Measurements from ENCODE around the gene TENM4.
A peak's percentile ranks its signal among the peaks of the same experiment; 100 is the strongest.

Gene TENM4

DNA sequence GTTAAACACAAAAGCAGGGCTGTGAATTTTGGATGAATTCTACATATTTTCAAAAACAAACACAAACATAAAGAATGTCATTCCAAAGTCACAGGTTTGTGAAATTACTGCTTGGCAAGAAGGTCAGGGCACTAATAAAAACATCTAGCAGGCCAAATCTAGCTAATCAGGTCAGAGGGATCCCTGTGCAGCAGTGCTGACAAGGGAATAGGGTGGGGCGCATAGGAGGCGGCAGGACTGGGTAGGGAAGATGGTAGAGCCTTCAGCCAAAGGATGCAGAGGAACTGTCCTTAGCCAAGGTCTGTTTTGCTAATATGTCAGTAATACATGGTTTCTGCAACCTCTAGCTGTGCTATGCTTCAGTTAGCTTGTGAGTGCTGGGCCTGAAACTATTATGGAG lies 396.6 kb downstream of the TENM4 start:
- DNase-seq, result no peak

DNA sequence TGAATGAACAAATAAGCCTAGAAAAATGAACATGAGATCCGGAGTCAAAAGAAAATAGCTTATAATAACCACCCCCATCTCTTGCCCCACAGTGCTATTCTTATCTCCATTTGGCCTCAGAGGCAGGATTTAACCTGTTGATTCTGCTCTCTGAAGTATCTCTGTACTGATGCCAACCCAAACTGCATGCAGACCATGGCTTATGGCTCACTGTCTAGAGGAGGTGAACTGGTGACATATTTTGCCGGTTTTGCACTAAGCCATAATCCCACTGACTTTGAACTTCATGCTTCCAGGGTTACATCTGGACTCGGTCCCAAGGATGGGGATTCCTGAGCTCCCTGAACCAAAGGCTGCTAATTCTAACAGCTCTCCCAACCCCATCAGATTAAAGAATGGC lies 397.1 kb downstream of the TENM4 start:
- DNase-seq, result no peak

DNA sequence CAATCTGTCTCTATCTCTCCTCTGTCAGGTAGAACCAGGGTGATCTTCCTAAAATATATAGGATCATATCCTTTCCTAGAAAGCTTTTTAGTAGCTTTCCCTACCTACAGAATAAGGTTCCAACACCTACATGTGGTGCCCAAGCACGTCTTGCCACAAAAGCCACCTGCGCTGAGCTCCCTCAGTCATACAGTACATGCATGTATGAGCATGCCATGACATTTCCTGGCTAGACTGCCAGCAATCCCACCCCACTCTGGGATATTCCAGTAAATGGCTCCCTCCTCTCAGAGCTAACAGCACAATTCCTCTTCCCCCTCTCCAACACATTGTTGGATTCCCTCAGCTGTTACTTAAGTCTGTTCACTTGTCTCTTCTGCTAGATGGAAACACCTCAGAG lies 398.0 kb downstream of the TENM4 start:
- DNase-seq, result no peak

DNA sequence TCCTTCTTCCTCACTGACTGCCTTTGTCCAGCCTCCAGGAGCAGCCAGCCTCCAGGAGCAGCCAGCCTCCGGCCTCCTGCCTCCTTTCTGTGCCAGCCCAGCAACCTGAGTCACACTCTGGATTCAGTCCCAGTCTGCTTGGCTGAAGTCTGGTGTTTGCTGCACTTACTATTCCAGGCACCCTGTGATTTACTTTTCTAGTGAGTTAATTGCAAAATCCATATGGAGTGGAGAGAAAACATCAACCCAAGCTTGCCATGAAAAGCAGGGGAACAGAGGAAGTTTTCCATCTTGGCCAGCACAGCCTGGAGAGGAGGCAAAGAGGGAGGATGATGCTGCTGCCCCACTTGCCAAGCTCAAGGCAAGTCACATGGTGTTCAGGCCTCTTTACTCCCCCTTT lies 400.5 kb downstream of the TENM4 start:
- peak; percentile 76 for DNase-seq

DNA sequence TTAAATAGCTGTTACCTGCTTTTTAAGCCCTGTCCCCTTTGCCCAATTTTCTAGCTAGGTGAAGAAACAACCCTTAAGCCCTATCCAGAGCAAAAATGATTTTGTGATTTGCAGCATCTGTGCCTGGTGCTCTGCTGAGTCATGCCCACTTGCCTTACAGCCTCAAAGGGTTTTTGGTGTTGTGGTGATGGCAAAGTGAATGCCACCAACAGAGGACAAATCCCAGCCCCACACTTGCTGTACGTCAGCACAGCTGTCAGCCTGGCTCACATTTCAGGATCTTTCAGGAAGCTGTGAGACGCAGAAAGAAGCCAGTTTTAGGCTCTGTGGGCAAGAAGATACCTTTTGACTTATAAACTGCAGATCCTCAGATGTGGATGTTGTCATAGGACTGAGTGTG lies 401.7 kb downstream of the TENM4 start:
- no peak for DNase-seq

DNA sequence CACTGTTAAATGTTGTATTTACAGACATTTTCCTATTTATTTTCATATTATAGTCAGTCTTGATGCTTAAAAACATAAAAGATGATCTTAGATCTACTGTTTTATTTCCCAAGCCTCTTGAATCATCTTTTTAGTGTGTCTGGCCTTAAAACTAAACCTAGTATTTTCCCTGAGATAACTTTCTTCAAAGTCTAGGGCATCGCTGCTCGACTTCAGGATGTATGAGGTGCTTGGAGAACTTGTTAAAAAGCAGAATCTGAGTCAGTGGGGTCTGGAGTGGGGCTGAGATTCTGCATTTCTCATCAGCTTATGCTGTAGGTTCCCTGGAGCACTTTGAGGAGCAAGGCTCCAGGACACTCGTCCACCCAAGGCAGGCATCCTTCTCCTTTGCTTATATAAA lies 404.9 kb downstream of the TENM4 start:
- DNase-seq, result no peak

DNA sequence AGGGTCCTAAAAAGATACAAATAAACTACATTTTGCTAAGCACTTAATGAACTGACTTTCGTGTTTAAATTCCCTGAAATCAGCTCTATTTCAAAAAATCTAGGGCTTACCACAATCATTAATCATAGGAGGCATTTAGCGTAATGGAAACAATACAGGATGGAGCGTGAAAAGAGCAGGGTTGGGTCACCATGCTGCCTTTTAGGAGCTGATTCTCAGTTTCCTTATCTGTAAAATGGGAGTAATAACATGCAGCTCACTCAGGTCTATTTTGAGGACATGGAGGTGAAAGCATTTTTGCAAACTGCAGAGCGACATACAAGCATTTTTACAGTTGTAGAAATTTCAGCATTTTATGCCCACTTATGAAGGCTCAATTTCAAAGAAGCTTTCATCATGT lies 407.0 kb downstream of the TENM4 start:
- no peak for DNase-seq

DNA sequence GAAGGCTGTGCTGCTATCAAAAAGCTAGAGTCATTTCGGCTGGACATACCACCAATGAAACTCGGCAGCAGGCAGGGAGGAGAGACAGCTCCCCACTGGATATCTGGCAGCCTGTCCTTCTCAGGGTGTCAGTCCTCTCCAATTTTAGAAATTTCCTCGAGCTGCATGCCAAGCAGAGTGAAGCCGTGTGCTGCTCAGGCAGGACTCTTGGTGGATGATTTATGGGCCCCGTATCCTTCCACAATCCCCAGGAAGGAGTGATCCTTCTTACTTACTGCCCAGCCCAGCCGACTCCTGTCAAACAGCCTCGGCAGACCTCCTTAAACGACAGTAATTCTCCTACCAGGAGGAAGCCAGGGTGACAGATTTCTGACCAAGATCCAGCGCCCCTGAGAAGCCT lies 410.4 kb downstream of the TENM4 start:
- no peak for DNase-seq

DNA sequence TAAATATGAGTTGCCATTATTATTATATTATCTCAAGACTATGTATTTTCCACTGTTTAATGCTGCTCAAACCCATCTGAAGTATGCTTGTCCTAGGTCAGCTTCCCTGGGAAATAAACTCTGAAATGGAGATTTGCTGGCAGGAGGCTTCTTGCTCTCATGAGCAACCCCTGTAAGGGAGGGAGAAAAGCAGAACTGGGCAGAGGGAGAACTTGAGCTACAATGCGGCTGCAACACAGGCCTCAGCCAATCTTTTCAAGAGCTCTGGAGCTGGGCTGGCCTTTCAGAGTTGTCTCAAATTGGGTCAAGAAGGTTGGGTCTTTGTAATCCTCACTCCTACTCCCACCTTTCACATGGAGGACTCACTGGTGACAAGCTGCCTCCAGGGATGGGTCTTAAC lies 412.6 kb downstream of the TENM4 start:
- no peak for DNase-seq

DNA sequence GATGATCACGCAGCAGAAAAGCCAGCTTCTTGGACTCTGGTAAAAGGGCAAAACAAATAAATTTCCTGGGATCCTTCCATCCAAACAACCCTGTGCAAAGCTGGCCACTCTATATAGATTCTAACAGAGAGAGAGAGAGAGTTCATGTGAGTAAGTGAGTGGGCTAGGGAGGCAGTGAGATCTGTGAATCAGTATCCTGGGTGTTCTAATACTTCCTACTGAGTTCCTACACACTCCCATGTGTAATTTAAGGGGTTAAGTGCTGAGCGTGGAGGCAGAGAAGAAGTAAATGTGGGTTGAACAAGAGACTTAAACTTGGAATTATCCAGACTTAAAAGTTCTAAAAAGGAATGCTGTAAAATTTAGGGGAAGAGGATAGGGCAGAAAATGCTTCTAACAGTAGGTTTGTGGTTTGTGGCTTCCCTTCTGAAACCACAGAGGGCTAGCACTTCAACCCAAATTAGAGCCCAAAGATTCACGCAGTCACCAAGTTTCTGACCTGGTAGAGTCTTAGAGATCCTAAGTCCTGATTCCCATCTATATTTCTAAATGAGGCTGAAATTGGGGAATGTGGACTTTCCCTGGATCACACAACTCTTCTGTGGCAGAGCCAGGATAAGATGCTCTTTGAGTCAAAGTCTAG lies 413.9 kb downstream of the TENM4 start:
- DNase-seq, result no peak

DNA sequence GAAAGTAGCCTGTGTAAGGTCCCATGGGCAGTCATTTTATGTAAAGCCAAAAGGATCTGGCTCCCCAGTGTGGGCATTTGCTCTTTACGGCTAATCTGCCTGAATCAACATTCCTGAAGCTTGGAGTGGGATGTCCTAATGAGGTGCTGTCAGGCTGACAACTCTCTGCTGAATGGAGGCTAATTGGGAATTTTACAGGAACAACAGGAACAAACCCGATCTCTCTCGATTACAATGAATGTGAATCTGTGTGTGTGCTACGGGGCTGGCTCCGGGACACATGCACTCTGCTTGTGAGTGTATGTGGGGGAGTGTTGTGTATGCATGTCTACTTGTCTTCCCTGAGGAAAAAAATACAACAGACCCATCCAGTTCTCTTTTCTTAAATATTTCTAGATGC lies 415.2 kb downstream of the TENM4 start:
- DNase-seq, result no peak

DNA sequence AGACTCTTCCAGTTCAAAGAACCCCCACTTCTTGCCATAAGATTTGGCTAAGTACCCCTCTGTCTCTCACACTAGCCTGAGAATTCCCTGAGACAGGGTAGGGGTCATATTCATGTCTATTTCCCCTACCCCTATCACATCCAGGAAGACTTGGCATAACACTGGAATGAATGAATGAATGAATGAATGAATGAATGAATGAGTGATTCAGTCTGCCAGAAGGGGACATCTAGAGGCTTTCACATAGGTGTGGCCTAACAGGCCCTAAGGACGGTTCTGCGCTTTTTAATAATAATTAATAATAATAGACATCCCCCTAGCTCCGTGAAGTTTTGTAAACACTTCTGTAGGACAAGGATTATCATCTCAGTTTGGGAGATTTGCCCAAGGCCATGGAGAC lies 415.7 kb downstream of the TENM4 start:
- no peak for DNase-seq

DNA sequence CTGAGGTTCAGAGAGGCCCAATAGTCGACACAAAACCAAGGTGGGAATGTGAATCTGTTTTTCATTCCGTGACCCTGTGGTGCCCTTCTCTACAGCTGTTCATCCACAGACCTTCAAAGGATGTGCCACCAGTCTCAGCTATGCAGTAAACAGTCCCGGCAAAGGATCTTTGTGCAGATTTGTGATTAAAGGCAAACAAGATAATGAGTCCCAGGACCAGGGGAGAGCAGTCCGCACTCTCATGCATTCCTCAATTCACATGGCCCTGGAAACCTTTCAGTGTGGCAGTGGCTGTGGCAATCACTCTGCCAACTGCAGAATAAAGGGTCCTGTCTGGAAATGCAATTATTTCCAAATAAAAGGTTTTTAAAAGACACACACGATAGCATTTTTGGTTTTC lies 418.6 kb downstream of the TENM4 start:
- no peak for DNase-seq

DNA sequence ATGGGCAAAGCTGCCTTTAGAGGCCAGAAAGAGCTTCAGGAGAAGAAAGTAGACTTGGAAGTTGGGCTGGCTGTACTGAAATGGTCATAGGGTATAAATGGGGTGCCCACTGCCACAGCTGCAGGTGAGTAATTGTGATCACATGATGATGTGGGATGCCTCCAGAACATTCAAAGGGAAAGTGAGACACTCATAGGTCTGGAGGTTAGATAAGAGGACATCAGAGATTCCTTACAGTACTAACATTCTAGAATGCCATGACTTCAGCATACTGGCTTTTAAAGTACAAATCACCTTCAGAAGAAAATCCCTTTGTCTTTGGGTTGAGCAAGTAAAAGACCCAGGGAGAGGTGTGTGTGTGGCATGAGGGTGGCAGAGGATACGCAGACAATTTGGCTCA lies 419.2 kb downstream of the TENM4 start:
- no peak for DNase-seq

DNA sequence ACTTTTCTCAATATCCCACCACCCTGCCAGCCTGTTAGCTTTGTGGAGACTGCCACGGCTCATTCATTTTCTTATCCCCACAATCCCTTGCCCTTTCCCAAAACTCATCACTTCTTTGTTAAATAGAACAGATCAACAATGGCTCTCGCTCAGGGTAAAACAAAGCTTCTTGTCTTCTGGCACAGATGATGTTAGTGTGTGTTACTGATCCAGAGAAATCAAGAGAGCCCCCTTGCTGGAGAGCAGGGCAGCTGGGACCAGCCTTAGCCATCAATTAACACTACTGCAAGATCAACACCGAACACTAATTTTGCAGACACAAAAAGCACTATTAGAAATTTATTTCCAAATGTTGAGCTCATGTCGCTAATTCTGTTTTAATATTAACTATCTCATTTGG lies 420.9 kb downstream of the TENM4 start:
- no peak for DNase-seq

DNA sequence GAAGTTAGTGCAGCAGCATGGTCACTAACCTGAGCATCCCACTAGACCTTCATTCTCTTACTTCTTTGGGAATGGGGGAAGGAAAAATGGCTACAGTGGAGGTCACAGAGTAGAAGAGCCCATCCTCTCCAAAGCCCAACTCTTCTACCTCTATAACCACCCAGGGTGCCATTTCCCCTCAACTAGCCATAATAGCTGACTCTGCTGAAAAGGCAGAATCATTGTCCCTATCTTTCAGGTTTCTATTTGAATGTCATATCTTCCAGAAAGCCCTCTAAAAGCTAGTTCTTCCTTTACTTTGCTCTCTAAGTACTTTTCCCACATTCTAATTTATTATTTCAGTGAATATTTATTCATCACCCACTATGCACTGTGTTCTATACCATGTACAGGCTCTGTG lies 421.6 kb downstream of the TENM4 start:
- no peak for DNase-seq

DNA sequence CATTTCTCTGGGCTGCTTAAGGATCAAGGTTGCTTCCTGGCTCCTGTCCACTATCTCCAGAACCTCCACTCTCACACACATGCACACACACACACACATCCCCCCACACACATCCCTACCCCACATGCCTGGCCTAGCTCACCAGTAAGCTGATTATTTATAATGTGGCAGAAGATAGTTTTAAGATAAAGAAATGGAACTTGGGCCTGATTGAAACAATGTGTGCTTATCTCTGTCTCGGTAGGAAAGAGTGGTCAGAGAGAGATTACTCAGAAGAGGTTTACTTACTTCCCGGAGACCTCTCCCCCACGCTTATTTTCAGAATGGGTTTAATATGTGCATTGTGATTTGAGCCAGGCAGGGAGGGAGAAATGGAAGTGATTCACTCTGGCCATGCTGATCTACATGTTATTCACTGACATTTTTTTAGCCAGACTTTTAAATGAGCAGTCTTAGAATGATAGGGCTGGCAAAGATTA lies 422.4 kb downstream of the TENM4 start:
- no peak for DNase-seq

DNA sequence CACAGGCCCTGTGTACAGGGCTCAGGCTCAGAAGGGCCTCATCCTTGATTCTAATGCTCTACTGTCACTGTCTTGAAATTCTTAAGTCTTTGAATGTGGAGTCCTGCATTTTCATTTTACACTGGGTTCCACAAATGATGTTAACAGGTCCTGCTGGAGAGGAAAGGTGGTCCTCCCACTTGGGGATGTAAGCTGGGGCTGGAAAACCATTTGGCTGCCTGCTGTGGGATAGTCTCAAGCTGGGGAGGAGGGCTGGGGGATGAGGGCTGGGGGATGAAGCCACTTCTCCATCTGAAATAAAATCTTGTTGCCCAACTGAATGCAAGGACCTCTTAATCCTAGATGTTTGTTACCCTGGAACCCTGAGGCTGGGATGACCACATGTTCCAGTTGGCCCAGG lies 423.0 kb downstream of the TENM4 start:
- DNase-seq, result no peak

DNA sequence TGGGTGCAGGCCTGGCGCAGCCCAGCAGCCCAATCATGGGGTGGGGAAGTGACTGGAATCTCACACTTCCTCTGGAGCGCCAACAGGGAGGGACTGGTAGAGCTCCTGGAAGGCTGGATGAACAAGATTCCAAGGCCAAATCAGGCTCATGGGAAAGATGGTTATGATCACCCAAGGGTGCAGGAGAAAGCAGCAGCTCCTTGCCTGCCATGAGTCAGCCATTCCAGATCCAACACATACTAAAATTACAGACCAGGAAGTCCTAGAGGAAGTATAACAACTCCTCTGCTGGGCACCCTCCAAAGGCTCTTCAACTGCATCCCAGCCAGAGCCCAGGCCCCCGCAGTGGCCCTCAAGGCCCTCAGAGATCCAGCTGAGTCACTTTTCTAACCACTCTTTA lies 427.3 kb downstream of the TENM4 start:
- no peak for DNase-seq

DNA sequence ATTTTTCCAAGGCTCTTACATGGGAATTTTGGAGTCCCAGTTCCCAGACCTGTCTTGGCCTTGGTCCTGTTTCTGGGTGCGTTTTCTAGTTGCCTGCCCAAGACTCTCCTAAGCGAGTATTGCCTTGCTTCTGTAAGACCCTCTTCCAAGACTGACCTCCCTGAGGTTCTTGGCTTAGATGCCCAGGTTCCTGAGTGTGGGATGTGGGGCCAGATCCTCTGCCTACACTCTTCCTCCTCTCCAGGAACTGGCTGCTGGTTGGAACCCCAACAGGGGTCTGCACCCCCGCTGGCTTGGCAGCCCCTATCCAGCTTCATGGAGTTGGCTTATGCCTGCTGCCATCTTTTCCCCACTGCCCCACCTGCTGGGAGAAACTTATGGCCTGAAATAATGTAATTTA lies 429.5 kb downstream of the TENM4 start:
- DNase-seq, result no peak

DNA sequence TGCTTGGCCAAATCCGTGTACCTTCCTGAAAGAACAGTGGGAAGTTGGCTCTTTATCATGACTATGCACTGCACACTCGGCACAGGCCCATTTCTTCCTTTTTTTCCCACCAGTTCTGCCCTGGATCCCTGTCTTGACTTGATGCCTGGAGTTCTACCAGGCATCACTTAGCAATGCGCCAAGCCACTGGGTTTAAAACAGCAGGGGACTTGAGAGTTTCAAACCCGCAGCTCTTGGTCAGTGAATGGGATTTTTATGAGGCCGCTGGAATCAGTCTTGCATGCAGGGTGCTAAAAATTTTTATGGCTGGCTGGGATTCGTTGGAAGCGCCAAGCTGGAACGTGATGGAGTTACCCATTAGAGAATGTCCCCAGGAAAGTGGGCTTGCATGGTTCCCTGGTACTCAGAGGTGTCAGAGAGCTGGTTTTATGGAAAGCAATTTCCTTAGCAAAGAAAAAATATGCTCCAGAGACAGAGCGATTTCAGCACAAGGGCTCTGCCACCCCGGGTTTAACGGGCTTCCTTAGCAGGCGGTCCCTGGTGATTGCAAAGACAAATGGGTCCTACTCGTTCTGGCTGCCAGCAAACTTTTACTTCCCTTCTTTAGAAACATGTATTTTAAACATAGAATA lies 432.9 kb downstream of the TENM4 start:
- DNase-seq, result peak; percentile 19

DNA sequence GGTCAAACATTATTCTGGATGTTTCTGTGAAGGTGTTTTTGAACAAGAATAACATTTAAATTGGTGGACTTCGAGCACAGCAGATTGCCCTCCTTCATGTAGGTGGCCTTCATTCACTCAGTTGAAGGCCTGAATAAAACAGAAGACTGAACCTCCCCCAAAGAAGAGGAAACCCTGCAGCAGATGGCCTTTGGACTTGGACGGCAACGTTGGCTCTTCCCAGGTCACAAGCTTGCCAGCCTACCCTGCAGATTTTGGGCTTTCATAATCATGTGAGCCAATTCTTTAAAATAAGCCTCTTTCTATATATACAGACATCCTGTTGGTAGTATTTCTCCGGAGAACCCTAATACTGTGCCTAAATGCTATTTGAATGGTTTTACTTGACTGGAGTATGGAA lies 434.0 kb downstream of the TENM4 start:
- DNase-seq, result no peak

DNA sequence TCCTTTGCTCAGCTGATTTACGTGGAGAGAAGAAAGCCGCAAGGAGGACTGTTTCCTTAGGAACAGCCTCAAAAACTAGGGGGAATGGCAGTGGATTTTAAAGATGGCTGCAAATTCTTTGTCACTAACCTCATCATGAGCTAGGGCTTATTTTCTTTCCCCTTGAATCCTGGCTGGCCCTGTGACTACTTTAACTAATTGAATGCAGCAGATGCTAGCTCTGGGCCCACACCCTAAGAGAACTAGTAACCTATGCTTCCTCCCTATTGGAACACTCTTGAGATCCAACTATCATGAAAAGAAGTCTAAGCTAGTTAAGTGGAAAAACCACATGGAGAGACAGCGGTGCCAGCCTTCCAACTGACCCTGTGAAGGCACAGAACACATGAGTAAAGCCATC lies 444.8 kb downstream of the TENM4 start:
- DNase-seq, result no peak

DNA sequence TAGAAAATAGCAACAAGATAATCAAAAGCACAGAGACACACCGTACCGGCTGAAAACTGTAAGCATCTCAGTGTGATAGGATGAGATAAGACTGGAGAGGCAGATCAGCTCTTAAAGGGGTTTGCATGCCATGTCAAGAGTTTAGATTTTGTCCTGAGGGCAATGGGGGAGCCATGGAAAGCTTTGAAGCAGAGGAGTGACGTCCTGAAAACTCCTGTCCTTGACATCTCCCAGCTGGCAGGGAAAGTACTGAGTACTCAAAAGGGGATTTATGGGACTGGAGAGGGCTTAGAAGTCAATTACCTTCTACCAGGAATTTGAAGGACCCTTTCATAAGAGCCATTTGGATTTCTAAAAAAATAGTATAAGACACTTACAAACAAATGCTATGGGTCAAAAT lies 445.7 kb downstream of the TENM4 start:
- DNase-seq, result no peak

DNA sequence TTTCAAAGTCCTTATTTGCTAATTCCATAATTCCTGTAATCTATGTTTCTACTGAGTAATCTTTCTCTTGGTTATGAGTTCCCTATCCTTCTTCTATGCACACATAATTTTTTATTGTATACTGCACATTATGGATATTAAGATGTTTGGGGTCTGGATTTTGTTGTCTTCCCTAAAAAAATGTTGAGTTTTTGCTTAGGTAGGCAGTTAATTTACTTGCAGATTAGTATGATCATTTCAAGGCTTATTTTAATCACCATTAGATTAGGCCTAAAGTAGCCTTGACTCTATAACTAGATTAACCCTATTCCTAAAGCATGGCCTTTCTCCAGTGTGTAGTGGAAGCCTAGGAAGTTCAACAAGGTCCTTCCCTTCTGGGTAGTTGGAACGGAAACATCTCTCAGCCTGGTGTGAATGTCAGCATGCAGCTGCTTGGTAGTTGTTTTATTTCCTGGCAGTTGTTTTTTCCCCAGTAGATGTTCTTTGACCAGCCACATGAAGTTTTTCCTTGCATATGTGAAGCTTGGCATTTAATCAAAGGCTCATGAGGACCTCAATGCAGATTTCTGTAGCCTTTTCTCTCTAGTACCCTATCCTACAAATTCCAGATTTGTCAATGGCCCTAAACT lies 446.9 kb downstream of the TENM4 start:
- DNase-seq, result no peak

All from NCI-H446 treated with DMSO at 0.1 percent for 48 hours (cell line).